GM18870 (cell line): ENCODE results near the gene CSGALNACT2.
"Not testable (repeated sequence)": the region's sequence is repeated elsewhere in the genome, so short reads cannot be mapped to it uniquely, and the experiment has no call there.

Experiments used
- ATAC-seq: cut with Tn5 transposase; IDR thresholded peaks from one replicate; pipeline ENCODE4 v1.9.1; 2021; ENCODE audit warnings: moderate library complexity; ENCODE audit not compliant: unreplicated experiment

The CSGALNACT2 gene

GRCh38 chr10:43177595-43177994 lies 39.4 kb downstream of the CSGALNACT2 start:
- no peak for ATAC-seq

DNA sequence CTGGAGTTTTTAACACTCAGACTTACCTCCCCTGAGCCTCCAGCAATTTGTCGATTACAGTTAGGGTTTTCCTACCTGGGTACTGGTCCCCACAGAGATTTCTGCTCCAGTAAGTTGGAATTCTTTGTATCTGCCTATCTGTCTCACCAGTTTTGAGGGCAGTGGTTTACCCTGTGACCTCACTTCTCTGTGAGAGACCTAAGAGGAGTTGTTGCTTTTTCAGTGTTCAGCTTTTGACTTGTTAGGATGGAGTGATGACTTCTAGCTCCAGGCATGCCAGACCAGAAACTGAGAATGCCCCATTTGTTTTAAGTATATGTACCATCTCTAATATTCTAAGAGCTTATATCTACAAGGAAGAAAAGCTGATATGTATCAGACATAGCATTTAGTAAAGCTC lies 42.9 kb downstream of the CSGALNACT2 start:
- ATAC-seq = no peak

- ATAC-seq = not testable (repeated sequence)
Measured at GRCh38 chr10:43183764-43184163, 45.5 kb downstream of the CSGALNACT2 start.

GRCh38 chr10:43186150-43186549 lies 47.9 kb downstream of the CSGALNACT2 start:
- ATAC-seq = no peak

DNA sequence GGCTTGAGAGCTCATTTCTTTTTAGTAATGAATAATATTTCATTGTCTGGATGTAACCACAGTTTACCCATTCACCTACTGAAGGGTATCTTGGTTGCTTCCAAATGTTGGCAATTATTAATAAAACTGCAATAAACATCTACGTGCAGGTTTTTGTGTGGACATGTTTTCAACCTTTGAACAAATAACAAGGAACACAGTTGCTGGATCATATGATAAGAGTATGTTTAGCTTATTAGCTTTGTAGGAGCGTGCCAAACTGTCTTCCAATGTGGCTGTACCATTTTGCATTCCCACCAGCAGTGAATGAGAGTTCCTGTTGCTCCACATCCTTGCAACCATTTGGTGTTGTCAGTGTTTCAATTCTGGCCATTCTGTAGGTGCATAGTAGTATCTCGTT lies 49.0 kb downstream of the CSGALNACT2 start:
- no peak for ATAC-seq

DNA sequence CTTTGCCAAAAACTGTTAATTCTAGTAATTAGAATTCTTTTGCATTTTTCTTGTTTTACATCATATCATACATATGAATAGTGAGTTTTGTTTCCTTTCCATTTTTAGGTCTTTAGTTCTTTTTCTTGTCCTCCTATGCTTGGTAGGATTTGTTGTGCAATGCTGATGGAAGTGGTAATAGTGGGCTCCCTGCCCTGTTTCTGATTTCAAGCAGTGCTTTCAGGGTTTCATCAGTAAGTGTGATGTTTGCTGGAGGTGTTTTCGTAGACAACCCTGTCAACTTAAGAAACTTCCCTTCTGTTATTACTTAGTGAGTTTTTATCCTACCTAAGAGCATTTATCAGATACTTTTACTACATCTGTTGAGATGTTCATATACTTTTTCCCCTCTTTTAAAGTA lies 50.5 kb downstream of the CSGALNACT2 start:
- ATAC-seq = no peak

DNA sequence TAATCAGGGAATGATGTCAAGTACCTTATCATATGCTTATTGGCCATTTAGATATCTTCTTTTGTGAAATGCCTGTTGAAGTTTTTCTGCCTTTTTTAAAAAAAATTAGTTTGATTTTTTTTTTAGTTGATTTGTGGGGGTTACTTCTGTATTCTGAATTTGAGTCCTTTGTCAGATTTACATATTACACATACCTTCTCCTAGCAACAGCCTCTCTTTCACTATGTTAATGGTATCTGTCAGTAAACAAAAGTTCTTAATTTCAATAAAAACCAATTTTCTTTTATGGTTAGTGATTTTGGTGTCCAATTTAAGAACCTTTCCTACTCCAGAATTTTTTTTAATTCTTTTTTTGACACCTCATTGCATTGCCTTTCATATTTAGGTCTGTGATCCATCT lies 52.0 kb downstream of the CSGALNACT2 start:
- no peak for ATAC-seq

GRCh38 chr10:43190775-43191174 lies 52.5 kb downstream of the CSGALNACT2 start:
- ATAC-seq = no peak

GRCh38 chr10:43192884-43193283 lies 54.6 kb downstream of the CSGALNACT2 start:
- ATAC-seq = no peak

DNA sequence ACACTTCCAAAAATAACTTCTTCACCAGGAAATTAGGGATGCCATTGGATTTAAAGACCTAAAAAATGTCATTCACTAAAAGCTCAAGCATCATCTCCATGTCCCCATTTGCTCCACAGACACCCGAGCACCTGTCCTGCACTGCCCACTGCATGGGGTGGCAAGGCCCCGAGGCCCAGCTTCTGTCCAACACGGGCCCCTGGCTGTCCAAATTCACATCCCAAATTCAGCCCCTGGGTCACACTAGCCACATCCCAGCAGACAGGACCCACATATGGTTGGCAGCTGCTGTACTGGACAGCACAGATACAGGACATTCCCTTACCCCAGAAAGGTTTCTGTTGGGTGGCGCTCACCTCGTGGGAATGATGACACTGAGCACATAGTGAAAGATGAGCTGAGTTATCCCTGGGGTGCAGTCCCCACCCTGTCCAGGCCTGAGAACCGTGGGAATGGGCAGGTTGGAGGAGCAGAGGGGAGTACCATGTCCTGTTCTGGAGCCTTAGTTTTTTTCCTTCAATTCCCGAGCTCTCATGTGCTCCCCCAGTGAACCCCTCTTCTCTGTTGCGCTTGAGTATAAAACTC lies 55.3 kb downstream of the CSGALNACT2 start:
- ATAC-seq = no peak

GRCh38 chr10:43194266-43194665 lies 56.0 kb downstream of the CSGALNACT2 start:
- ATAC-seq = no peak

GRCh38 chr10:43194859-43195258 lies 56.6 kb downstream of the CSGALNACT2 start:
- ATAC-seq = no peak

DNA sequence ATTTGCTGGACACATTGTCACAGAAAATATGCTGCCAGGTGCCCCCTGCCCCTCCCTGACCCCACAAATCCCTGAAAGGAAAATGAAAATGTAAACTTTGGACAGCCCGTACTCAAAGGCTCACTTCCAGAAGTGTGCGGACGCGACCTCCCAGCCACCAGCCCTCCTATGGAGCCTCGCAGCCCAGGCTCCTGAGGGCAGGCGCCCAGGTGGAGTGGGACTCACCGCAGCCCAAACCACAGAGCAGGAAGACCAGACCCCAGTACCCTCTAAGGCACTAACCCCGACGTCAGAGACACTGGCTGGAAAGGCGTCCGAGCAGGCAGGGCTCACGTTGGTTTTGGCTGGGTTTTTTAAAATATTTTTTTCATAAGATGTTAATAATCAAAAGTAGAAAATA lies 57.3 kb downstream of the CSGALNACT2 start:
- ATAC-seq = no peak

GRCh38 chr10:43196131-43196980 lies 58.1 kb downstream of the CSGALNACT2 start:
- ATAC-seq = no peak

DNA sequence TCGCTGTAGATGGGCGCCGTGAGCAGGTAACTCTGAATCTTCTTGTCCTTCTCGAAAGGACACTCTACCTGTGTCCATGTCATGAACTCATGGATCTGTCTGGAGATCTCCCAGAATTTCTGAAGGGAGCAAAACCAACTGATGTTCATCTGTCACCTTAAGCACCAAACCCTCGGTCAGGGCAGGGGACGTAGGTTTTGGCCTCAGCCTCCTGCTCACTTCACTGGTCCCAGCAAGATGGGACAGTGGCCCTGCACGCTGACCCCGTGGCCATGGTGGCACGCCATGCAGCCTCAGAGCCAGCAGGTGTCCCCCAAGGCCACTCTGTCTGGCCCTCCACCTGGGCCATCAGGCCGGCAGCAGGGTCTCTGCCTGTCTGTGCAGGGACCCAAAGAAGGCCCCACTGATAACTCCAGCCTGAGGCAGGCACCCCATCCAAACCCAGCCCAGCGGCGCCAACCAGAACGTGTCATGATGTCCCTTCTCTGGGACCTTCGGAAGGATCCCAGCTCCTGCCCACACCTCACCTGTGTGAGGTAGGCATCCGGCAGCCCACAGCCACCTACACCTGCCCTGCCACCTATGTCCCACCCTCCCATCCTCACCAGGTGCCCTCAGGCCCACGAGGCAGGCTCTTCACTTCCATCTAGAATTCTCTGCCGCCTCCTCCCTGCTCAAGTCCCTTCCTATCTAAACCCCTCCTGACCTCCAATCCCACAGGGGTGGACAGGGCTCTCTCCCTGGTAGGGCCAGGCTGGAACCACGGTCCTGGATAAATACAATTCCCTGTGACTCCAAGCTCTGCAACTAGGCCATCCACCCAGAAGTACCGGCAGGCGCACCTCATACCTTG lies 59.0 kb downstream of the CSGALNACT2 start:
- no peak for ATAC-seq

GRCh38 chr10:43197834-43198681 lies 59.8 kb downstream of the CSGALNACT2 start:
- no peak for ATAC-seq

- ATAC-seq = no peak
Measured at GRCh38 chr10:43198682-43199005, 60.4 kb downstream of the CSGALNACT2 start.

DNA sequence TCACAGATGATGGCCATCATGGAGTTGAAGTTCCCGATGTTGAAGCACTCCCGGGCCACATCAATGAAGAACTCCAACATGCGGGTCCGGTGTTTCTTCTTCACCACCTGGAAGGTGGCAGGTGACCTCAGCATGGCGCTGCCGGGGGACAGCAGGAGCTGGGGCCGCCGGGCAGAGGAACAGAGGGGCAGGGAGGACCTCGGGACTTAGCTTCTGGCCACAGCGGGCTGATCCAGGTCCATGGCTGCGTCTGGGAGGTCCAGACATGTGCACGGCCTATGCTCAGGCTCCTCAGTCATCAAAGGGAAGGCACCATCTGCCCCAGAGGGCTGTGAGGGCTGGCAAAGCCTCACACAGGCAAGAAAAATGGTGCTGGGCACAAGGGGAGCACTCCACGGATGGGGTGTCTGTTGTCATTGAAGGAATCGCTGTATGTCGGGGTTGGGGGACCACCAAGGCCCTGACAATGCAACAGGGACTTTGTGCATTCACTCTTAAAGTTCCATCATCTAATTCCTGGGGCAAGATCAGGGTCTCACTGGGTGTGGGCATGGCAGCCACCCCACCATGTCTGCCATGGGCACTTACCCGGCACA lies 60.9 kb downstream of the CSGALNACT2 start:
- no peak for ATAC-seq

GRCh38 chr10:43199684-43200537 lies 61.7 kb downstream of the CSGALNACT2 start:
- no peak for ATAC-seq
